Astrocyte (in vitro differentiated cells and primary cell): ENCODE measurements around the gene DGKB.

Experiments
- CTCF ChIP-seq: IDR thresholded peaks from 2 replicates; pipeline ENCODE4 v1.5.1; 2011; ENCODE audit warnings: low read depth, mild to moderate bottlenecking, inconsistent platforms, low read length, moderate library complexity; ENCODE audit not compliant: insufficient read depth
- EZH2 ChIP-seq: IDR thresholded peaks from 2 replicates; pipeline ENCODE4 v1.6.1; 2012; ENCODE audit warnings: mild to moderate bottlenecking, low read length, inconsistent platforms; ENCODE audit not compliant: insufficient read depth

GRCh38 chr7:14590206-14590605 lies 312.3 kb downstream of the DGKB start:
- no peak for TF ChIP-seq CTCF
- no peak for TF ChIP-seq EZH2
